Stimulated activated CD8-positive, alpha-beta memory T cell treated with anti-CD3 and anti-CD28 coated beads, Interleukin-4, amount 100 ng/mL, for 1 hour (primary cell): ENCODE data around the gene FAM98A.

Experiments used
- DNase-seq, 2 donors: peaks; one replicate each; pipeline ENCODE4 v3.0.0-alpha.2; 2020; ENCODE audit warnings: low read depth in 2 of 2, low spot score in 1 of 2

Gene FAM98A

DNA sequence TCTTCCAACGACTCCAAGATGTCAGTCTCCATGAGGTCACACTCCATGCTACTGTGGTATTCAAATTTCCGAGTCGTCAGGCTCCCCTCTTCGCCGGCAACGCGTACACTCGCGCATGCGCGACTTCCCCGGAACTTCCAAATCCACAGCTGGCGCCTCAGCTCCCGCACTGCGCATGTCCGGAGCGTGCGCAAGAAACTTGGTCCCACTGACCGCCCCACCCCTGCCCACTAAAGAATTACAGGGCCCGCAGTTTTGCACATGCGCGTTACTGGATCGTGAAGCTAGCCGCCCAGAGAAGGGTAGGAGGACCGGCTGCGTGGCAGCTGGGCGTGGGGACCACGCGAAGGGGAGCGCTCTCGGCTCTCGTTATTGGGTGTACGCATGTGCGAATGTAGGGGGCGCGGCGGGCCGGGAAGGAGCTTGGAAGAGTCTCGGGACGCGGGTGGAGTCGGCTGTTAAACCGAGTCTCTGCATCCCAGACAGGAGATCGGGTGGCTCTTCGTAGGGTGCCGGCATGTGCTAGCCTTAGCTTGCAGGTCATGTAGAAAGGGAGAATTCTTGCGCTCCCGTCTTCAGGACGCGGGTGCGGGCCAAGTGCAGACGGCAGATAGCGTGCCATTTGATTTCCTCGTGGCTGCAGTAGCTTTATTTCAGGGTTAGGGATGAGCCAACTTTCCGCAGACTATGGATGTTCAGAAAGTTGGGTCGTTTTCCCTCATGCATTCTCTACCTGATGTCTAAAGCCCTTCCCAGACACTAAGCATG, at the start of gene FAM98A:
Gene FAM98A, minus strand, starts transcription at position 125 of the 768 bp plus-strand sequence. Its CDS starts 78 bp downstream, at position 47.
- DNase-seq, result peak; percentile 97 to 99

GRCh38 chr2:33645861-33646260, 46.8 kb upstream of the FAM98A start:
- no peak for DNase-seq

DNA sequence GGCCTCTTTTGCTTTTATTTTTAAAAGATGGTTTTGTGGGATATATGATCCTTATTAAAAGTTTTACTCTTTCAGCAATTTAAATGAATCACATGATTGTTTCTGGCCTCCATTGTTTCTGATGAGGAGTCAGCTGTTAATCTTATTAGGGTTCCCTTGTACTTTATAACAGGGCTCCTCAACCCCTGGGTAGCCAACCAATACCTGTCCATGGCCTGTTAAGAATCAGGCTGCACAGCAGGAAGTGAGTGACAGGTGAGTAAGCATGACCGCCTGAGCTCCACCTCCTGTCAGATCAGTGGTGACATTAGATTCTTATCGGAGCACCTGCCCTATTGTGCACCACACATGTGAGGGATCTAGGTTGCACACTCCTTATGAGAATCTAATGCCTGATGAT, 45.1 kb upstream of the FAM98A start:
- DNase-seq, result no peak

GRCh38 chr2:33636001-33636400, 36.9 kb upstream of the FAM98A start:
- DNase-seq, result no peak

DNA sequence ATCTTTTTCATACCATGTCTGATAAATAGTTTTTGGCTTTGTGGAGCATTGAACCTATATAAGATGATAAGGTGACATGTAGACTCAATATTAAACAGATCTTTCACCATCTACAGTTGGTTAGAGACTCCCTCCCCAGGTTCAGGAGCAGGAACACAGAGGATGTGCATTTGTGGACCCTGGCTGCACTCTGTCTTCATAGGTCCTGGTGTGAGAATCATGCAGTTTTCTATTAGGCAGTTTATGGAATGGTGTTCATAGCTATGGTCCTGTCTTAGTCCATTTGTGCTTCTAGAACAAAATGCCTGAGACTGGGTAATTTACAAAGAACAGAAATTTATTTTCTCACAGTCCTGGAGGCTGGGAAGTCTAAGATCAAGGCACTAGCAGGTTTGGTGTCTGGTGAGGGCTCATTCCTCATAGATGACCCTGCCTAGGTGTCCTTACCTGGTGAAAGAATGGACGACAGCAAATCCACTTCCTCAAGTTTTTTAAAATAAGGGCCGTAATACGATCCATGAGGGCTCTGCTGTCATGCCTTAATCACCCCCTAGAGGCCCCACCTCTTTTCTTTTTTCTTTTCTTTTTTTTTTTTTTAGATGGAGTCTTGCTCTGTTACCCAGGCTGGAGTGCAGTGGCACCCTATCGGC, 35.3 kb upstream of the FAM98A start:
- no peak for DNase-seq

- no peak for DNase-seq
Observed at GRCh38 chr2:33633315-33633714, 34.2 kb upstream of the FAM98A start.

GRCh38 chr2:33632831-33633230, 33.7 kb upstream of the FAM98A start:
- no peak for DNase-seq

DNA sequence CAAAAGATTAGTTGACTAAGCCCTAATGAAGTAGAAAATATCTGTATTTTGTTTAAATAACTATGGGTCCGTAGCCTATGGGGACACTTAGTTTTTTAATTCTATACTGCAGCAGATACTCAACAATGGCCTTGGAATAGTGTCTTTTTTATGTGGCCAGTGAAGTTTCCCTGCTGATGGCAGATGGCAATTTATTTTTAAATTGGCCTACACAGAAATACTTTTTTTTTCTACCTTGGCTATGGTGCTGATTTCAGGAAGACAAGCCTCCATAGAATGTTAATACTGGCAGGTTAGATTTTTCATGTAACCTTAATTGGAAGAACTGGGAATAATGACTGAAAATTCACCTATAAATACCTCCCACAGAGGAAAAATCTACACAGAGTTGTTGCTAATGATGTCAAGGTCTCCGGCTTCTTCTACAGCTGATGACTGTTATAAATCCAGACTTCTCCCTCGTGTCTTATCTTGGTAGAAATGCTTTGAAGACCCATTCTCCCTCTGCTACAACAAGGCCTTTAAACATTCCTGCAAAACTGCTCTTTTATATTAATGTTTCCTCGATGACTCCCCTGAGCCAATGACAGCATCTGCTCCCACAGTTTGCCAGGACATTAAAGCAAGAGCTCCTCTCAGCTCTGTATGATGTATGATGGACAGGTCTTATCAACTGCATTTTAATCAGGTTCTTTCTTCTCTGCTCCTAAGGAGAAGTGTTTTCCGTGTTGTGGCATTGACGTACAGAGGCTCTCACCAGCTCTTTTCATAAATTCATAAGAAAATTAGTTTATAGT, 29.1 kb upstream of the FAM98A start:
- DNase-seq, result no peak

DNA sequence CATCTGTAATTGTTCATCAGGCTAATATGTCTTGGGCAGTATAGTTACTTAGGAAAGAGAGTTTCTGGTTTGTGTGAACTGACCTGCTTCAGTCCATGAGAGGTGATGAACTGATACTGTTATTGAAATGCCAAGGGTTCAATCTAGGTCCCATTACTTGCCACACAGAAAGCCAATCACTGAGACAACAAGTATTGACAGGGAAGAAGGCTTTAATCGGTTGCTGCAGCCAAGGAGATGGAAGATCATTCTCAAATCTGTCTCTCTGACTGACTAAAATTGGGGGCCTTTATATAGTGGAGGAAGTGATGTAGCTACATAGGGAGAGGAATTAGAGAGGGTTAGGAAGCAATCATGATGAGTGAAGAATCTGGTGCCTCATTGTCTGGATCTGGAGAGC, 19.9 kb upstream of the FAM98A start:
- DNase-seq, result no peak

DNA sequence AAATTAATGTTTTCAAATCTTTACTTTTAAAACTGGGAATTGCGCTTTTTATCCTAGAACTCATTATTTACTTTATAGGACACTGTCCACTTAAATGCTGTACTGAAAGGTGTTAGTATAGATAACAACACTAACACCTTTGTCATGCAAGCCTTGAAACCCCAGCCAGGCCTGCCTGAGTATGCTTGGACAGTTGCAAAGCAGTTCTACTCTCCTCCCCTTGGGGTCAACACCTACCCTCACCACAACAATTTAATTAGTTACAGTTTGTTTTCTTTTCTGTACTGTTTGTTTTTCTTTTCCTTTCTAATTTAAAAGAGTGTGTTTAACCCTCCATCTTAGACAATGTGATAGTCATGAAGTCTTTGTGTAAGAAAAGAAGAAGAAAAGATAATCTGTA, 18.9 kb upstream of the FAM98A start:
- no peak for DNase-seq

GRCh38 chr2:33617401-33617800, 18.3 kb upstream of the FAM98A start:
- no peak for DNase-seq

DNA sequence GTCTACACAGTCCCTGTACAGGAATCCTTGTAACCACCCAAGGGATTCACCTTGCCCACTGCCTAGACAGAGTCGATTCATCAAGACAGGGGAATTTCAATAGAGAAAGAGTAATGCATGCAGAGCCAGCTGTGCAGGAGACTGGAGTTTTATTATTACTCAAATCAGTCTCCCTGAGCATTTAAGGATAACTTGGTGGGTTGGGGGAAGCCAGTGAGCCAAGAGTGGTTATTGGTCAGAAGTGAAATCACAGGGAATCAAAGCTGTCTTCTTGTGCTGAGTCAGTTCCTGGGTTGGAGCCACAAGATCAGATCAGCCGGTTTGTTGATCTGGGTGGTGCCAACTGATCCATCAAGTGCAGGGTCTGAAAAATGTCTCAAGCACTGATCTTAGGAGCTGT, 17.8 kb upstream of the FAM98A start:
- DNase-seq, result no peak

DNA sequence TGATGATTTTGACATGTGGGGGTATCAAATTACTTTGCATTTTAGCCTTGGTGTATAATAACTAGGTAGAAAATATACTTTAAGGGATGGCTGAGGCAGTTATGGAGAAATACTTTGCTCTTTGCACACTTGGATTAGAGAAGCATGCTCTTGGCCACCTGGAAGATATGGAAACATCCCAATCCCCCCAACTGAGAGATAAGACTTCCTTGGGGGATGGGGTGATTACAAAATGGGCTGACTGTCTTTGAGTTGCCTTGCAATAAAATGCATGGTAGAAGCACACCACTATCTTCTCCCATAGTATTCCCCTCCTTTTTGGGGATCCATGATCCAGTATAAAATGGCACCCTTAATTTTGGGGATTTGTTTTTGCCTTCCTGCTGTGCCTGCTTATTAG, 15.1 kb upstream of the FAM98A start:
- no peak for DNase-seq

DNA sequence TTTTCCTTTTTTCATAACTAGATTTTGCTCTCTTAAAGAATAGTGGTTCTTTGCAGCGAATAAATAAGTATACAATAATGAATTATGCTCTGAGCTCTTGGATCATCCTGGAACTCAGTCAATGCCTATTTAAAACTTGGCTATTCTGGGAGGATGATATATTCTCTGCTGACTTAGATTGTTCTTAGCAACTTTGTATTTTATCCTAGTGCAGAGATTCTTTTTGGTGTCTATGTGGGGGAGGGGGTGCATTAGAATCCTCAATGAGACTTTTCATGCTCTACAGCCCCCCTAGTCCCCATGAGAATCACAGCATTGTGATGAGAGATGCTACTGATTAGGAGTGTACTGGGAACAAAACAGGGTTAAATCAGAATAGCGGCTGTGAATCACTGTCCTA, 8.8 kb upstream of the FAM98A start:
- DNase-seq, result no peak

- DNase-seq, result no peak
Observed at GRCh38 chr2:33607251-33607721, 8.2 kb upstream of the FAM98A start.

- DNase-seq, result no peak
Observed at GRCh38 chr2:33606622-33607021, 7.5 kb upstream of the FAM98A start.

GRCh38 chr2:33606100-33606499, 7.0 kb upstream of the FAM98A start:
- no peak for DNase-seq

DNA sequence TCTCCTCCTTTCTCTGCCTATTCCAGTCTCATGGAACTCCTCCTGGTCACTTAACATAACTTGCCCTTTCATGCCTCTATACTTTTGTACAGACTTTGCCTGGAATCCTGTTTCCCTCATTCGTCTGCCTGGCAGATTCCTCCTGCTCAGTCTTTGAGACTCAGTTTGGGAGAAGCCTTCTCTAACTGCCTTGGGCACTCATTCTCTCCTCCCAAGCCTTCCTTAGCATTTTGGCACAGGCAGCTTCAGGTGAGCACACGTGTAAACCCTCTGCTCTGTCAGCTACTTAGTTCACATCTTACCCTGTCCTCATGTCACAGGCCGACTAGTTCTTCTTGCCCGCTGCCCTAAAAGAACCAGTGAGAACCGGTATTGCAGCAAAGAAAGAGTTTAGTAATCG, 6.0 kb upstream of the FAM98A start:
- DNase-seq, result no peak

GRCh38 chr2:33603416-33603815, 4.3 kb upstream of the FAM98A start:
- no peak for DNase-seq

- no peak for DNase-seq
Observed at GRCh38 chr2:33602201-33602830, 3.2 kb upstream of the FAM98A start.

DNA sequence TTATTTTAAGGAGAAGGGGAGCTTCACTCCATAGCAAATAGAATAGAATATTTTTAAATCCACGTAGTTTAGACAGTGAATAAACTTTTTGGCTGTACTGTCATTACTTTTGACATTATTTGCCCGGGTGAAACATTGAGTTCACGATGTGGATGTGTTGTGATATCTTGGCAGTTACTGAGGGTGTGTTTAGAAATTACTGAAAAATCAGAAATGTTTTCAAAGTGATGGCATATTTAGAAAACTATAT, 769 bp upstream of the FAM98A start:
- DNase-seq, result no peak
